ENCODE results near the gene KNL1.

The KNL1 gene

GRCh38 chr15:40618023-40618422, 24.0 kb downstream of the KNL1 start:
- Histone ChIP-seq H3F3A (ENCODE audit: insufficient read depth, low read length) (no peaks in the 10 kb centered on the region), H3K36me3 (ENCODE audit: insufficient read depth, low read length) (peaks cover 59% of the 10 kb centered on the region), H3K79me2 (ENCODE audit: insufficient read depth, low read length) (no peaks in the 10 kb centered on the region), H3K4me3 (ENCODE audit: low read depth, low read length, poor library complexity, severe bottlenecking) (no peak overlapping the region), H3K4me2 (ENCODE audit: low read length) (no peak overlapping the region), H3K9me3 (ENCODE audit: low read length) (no peaks in the 10 kb centered on the region), H3K27ac (ENCODE audit: low read depth, low read length, poor library complexity, severe bottlenecking) (no peak overlapping the region), H3K4me1 (ENCODE audit: insufficient read depth, low read length, severe bottlenecking) (no peaks in the 10 kb centered on the region), H3K9ac (ENCODE audit: low read length) (no peak overlapping the region), H2AFZ (ENCODE audit: low read length) (no peak overlapping the region), H3K9me2 (ENCODE audit: low read depth, low read length) (no peaks in the 10 kb centered on the region), H4K20me1 (ENCODE audit: insufficient read depth, low read length) (no peaks in the 10 kb centered on the region), H3K27me3 (ENCODE audit: insufficient read depth, low read length) (no peaks in the 10 kb centered on the region)
- TF ChIP-seq CTCF (IDR thresholded peaks at IDR 0.05; ENCODE audit: low read length): no peak
- no peak for TF ChIP-seq EZH2 (IDR thresholded peaks at IDR 0.05; ENCODE audit: borderline replicate concordance, low read length)

- Histone ChIP-seq H2AFZ (ENCODE audit: low read length) (no peak overlapping the region), H3K27me3 (ENCODE audit: insufficient read depth, low read length) (no peaks in the 10 kb centered on the region), H3K79me2 (ENCODE audit: insufficient read depth, low read length) (no peaks in the 10 kb centered on the region), H3K27ac (ENCODE audit: low read depth, low read length, poor library complexity, severe bottlenecking) (no peak overlapping the region), H3K4me1 (ENCODE audit: insufficient read depth, low read length, severe bottlenecking) (no peaks in the 10 kb centered on the region), H3K9me2 (ENCODE audit: low read depth, low read length) (no peaks in the 10 kb centered on the region), H3K4me2 (ENCODE audit: low read length) (no peak overlapping the region), H3F3A (ENCODE audit: insufficient read depth, low read length) (no peaks in the 10 kb centered on the region), H3K4me3 (ENCODE audit: low read depth, low read length, poor library complexity, severe bottlenecking) (no peak overlapping the region), H4K20me1 (ENCODE audit: insufficient read depth, low read length) (no peaks in the 10 kb centered on the region), H3K9ac (ENCODE audit: low read length) (no peak overlapping the region), H3K9me3 (ENCODE audit: low read length) (no peaks in the 10 kb centered on the region), H3K36me3 (ENCODE audit: insufficient read depth, low read length) (peaks cover 62% of the 10 kb centered on the region)
- TF ChIP-seq EZH2 (IDR thresholded peaks at IDR 0.05; ENCODE audit: borderline replicate concordance, low read length) (no peak), CTCF (IDR thresholded peaks at IDR 0.05; ENCODE audit: low read length) (no peak)
These were observed 24.9 kb downstream of the KNL1 start for GRCh38 chr15:40618906-40619305.

- no peaks in the 10 kb centered on the region for H3K27me3 ChIP-seq (ENCODE audit: insufficient read depth, low read length)
These were observed 29.3 kb downstream of the KNL1 start for GRCh38 chr15:40623361-40623760.

More at GRCh38 chr15:40623361-40623760, 29.3 kb downstream of the KNL1 start:
- Histone ChIP-seq H3K9ac (ENCODE audit: low read length) (no peak overlapping the region), H4K20me1 (ENCODE audit: insufficient read depth, low read length) (no peaks in the 10 kb centered on the region), H3K9me3 (ENCODE audit: low read length) (no peaks in the 10 kb centered on the region), H2AFZ (ENCODE audit: low read length) (no peak overlapping the region), H3K4me2 (ENCODE audit: low read length) (no peak overlapping the region), H3K36me3 (ENCODE audit: insufficient read depth, low read length) (peaks cover 58% of the 10 kb centered on the region), H3K4me1 (ENCODE audit: insufficient read depth, low read length, severe bottlenecking) (no peaks in the 10 kb centered on the region), H3K4me3 (ENCODE audit: low read depth, low read length, poor library complexity, severe bottlenecking) (no peak overlapping the region), H3K27ac (ENCODE audit: low read depth, low read length, poor library complexity, severe bottlenecking) (no peak overlapping the region), H3K79me2 (ENCODE audit: insufficient read depth, low read length) (no peaks in the 10 kb centered on the region), H3F3A (ENCODE audit: insufficient read depth, low read length) (no peaks in the 10 kb centered on the region), H3K9me2 (ENCODE audit: low read depth, low read length) (no peaks in the 10 kb centered on the region)
- TF ChIP-seq EZH2 (IDR thresholded peaks at IDR 0.05; ENCODE audit: borderline replicate concordance, low read length): no peak
- no peak for TF ChIP-seq CTCF (IDR thresholded peaks at IDR 0.05; ENCODE audit: low read length)
